Limb (tissue), 2 donors: ENCODE measurements around the gene RMI1.
"Not testable (repeated sequence)": the region's sequence is repeated elsewhere in the genome, so short reads cannot be mapped to it uniquely, and the experiment has no call there.

Experiments
- DNase-seq, 2 donors: peaks; one replicate each; pipeline ENCODE4 v3.0.0-alpha.2; 2016; ENCODE audit errors: extremely low spot score in 2 of 2

Gene RMI1

GRCh38 chr9:84002344-84002743 lies 21.7 kb downstream of the RMI1 start:
- DNase-seq = no peak

GRCh38 chr9:84003246-84003645 lies 22.6 kb downstream of the RMI1 start:
- no peak for DNase-seq

- DNase-seq = no peak
Measured at GRCh38 chr9:84007662-84008061, 27.1 kb downstream of the RMI1 start.

GRCh38 chr9:84024041-84024575 lies 43.5 kb downstream of the RMI1 start:
- DNase-seq = no peak

- DNase-seq = no peak
Measured at GRCh38 chr9:84027201-84027600, 46.6 kb downstream of the RMI1 start.

GRCh38 chr9:84031534-84031933 lies 50.9 kb downstream of the RMI1 start:
- DNase-seq = no peak

- not testable (repeated sequence) for DNase-seq
Measured at GRCh38 chr9:84041857-84042256, 61.3 kb downstream of the RMI1 start.

- DNase-seq = no peak
Measured at GRCh38 chr9:84045481-84046097, 65.0 kb downstream of the RMI1 start.
